Measurements from ENCODE around the gene MRPL34. TPM values are rescaled to one million over a fixed set of nuclear protein-coding genes. Genes with fewer than 3 reads are reported as not detected.

The MRPL34 gene
- total RNA-seq, 1 donor from 2014 or later = 60.2 TPM

DNA sequence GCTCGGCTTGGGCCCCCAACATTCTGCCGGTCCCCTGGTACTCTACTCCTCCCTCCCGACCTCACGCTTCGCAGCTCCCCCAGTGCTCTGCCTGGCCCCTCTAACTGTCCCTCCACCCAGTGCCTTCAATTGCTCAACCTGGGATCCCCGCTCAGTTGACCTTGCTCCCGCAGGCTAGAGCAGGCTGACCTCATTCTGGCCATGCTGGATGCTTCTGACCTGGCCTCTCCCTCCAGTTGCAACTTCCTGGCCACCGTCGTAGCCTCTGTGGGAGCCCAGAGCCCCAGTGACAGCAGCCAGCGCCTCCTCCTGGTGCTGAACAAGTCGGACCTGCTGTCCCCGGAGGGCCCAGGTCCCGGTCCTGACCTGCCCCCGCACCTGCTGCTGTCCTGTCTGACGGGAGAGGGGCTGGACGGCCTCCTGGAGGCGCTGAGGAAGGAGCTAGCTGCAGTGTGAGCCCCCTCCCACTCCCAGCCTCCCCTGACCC is 35.2 kb downstream of the MRPL34 start:
- no peak for DNase-seq (ENCODE audit: low spot score)
- Mint-ChIP-seq H3K4me1 (ENCODE audit: unreplicated experiment) (peaks cover 2% of the 10 kb centered on the region), H3K4me3 (ENCODE audit: unreplicated experiment) (no peak overlapping the region), H3K27ac (ENCODE audit: unreplicated experiment) (no peak overlapping the region), H3K9me3 (ENCODE audit: unreplicated experiment) (no peaks in the 10 kb centered on the region), H3K36me3 (ENCODE audit: low read depth, unreplicated experiment) (peaks cover 3% of the 10 kb centered on the region), H3K27me3 (ENCODE audit: unreplicated experiment) (peaks cover 17% of the 10 kb centered on the region)
- no peak for TF ChIP-seq CTCF (IDR thresholded peaks at IDR 0.05; ENCODE audit: unreplicated experiment)

GRCh38 chr19:17341386-17341785 is 35.7 kb downstream of the MRPL34 start:
- Mint-ChIP-seq H3K4me1 (ENCODE audit: unreplicated experiment) (peaks cover 2% of the 10 kb centered on the region), H3K9me3 (ENCODE audit: unreplicated experiment) (no peaks in the 10 kb centered on the region), H3K27me3 (ENCODE audit: unreplicated experiment) (peaks cover 17% of the 10 kb centered on the region), H3K27ac (ENCODE audit: unreplicated experiment) (peak overlapping the region; percentile 42), H3K4me3 (ENCODE audit: unreplicated experiment) (no peak overlapping the region), H3K36me3 (ENCODE audit: low read depth, unreplicated experiment) (peaks cover 3% of the 10 kb centered on the region)
- no peak for TF ChIP-seq CTCF (IDR thresholded peaks at IDR 0.05; ENCODE audit: unreplicated experiment)
- DNase-seq (ENCODE audit: low spot score) = no peak

- H3K27me3 Mint-ChIP-seq (ENCODE audit: unreplicated experiment) = peaks cover 17% of the 10 kb centered on the region
- peaks cover 3% of the 10 kb centered on the region for H3K36me3 Mint-ChIP-seq (ENCODE audit: low read depth, unreplicated experiment)
- H3K4me3 Mint-ChIP-seq (ENCODE audit: unreplicated experiment) = no peak overlapping the region
- peak overlapping the region; percentile 42 for H3K27ac Mint-ChIP-seq (ENCODE audit: unreplicated experiment)
- no peaks in the 10 kb centered on the region for H3K9me3 Mint-ChIP-seq (ENCODE audit: unreplicated experiment)
- DNase-seq (ENCODE audit: low spot score) = no peak
- H3K4me1 Mint-ChIP-seq (ENCODE audit: unreplicated experiment) = peaks cover 2% of the 10 kb centered on the region
- no peak for TF ChIP-seq CTCF (IDR thresholded peaks at IDR 0.05; ENCODE audit: unreplicated experiment)
These were observed 36.2 kb downstream of the MRPL34 start for GRCh38 chr19:17341845-17342244.

GRCh38 chr19:17346109-17346671 is 40.5 kb downstream of the MRPL34 start:
- Mint-ChIP-seq H3K27me3 (ENCODE audit: unreplicated experiment) (peaks cover 21% of the 10 kb centered on the region), H3K27ac (ENCODE audit: unreplicated experiment) (peak overlapping the region; percentile 72), H3K4me1 (ENCODE audit: unreplicated experiment) (peaks cover 17% of the 10 kb centered on the region), H3K4me3 (ENCODE audit: unreplicated experiment) (no peak overlapping the region), H3K9me3 (ENCODE audit: unreplicated experiment) (no peaks in the 10 kb centered on the region), H3K36me3 (ENCODE audit: low read depth, unreplicated experiment) (peaks cover 3% of the 10 kb centered on the region)
- TF ChIP-seq CTCF (IDR thresholded peaks at IDR 0.05; ENCODE audit: unreplicated experiment) = peak; percentile 94
- DNase-seq (ENCODE audit: low spot score) = peak; percentile 87

DNA sequence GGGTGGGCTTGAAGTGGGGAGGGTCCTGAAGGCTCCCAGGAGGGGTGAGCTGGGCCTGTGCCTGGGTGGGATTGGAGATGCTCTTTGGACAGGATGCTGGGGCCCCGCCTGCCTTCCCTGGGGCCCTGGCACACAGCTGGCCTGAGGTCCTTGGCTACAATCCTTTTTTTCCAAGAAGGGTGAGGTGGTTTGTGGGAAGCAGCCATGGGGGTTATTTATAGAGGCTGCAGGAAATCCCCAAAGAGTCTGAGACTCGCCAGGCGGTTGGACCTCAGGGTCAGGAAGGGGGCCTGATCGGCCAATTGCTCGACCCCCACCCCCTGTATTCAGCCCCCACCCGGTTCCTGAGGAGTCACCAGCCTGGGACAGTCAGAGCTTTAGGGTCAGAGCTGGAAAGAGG is 41.7 kb downstream of the MRPL34 start:
- peak overlapping the region; percentile 36 for H3K27ac Mint-ChIP-seq (ENCODE audit: unreplicated experiment)
- no peak for TF ChIP-seq CTCF (IDR thresholded peaks at IDR 0.05; ENCODE audit: unreplicated experiment)
- H3K9me3 Mint-ChIP-seq (ENCODE audit: unreplicated experiment) = no peaks in the 10 kb centered on the region
- no peak for DNase-seq (ENCODE audit: low spot score)
- H3K4me1 Mint-ChIP-seq (ENCODE audit: unreplicated experiment) = peaks cover 23% of the 10 kb centered on the region
- peak overlapping the region; percentile 40 for H3K4me3 Mint-ChIP-seq (ENCODE audit: unreplicated experiment)
- peaks cover 23% of the 10 kb centered on the region for H3K27me3 Mint-ChIP-seq (ENCODE audit: unreplicated experiment)
- peaks cover 7% of the 10 kb centered on the region for H3K36me3 Mint-ChIP-seq (ENCODE audit: low read depth, unreplicated experiment)
